K562 (cell line): ENCODE results near the gene SLC7A8. TPM values are rescaled to one million over a fixed set of nuclear protein-coding genes. Genes with fewer than 3 reads are reported as not detected.

Source experiments
- ATAC-seq: fragments of 200-7000 bp; cut with Tn5 transposase; 3 replicates; pipeline ENCODE4 v1.9.1; 2020; ENCODE audit warnings: moderate library complexity
- BruUV-seq: library from RNA; stranded (reverse); fragments of 400-500 nt; replicated peaks from 2 replicates; lab custom pipeline; 2021; lab: Mats Ljungman, UMichigan
- CTCF ChIA-PET: fragments of 300-600 bp; formaldehyde crosslinking; extraction: SDS; loops from one replicate; lab custom pipeline; 2021; ENCODE audit warnings: low intra/inter-chr PET ratio; lab: Yijun Ruan, JAX
- POLR2A ChIA-PET: fragments of 300-600, 350-650 bp; sonication (Branson Sonifier 250); formaldehyde crosslinking; extraction: SDS; loops from one replicate; lab custom pipeline; 2021; ENCODE audit warnings: antibody characterized with exemption, inconsistent platforms; lab: Yijun Ruan, JAX
- DNase-seq, 4 experiments: peaks; one replicate each; pipeline versions ENCODE4 v3.0.0 to v3.0.0-alpha.2; 2011 to 2018; ENCODE audit warnings: low spot score in 3 of 4, mixed read lengths in 3 of 4; ENCODE audit errors: extremely low read depth in 1 of 4
- FAIRE-seq: peaks from 2 replicates; lab custom pipeline; 2011; peaks lifted over from hg19 to GRCh38; lab: Jason Lieb, UNC
- H2AFZ ChIP-seq: 2 replicates; pipeline ENCODE4 v1.6.0; 2011; ENCODE audit warnings: low read depth, low read length, control low read depth, inconsistent platforms
- H3K27ac ChIP-seq: fragments of 200-600 bp; 3 replicates; pipeline ENCODE4 v1.8.0; 2011; ENCODE audit warnings: low read depth, mild to moderate bottlenecking, control low read depth, inconsistent platforms, low read length, moderate library complexity, mixed read lengths; ENCODE audit errors: extremely low read depth
- H3K27me3 ChIP-seq, 2 experiments: fragments of 300-600 bp in 1 of 2; 2 replicates in 1 of 2; 3 replicates in 1 of 2; pipeline versions ENCODE4 v1.6.0 to v1.8.0; 2011; ENCODE audit warnings: inconsistent platforms in 2 of 2, low read length in 2 of 2, mild to moderate bottlenecking in 1 of 2, mixed read lengths in 1 of 2, moderate library complexity in 1 of 2; ENCODE audit not compliant: control insufficient read depth in 2 of 2, insufficient read depth in 2 of 2
- H3K36me3 ChIP-seq: fragments of 300-600 bp; 3 replicates; pipeline ENCODE4 v1.8.0; 2011; ENCODE audit warnings: mild to moderate bottlenecking, low read length, inconsistent platforms; ENCODE audit not compliant: control insufficient read depth, insufficient read depth
- H3K4me1 ChIP-seq, 2 experiments: fragments of 200-600 bp in 1 of 2; replicated peaks in 1 of 2; 2 replicates in 1 of 2; 3 replicates in 1 of 2; pipeline versions ENCODE4 v1.5.1 to v1.8.0; 2011; ENCODE audit warnings: inconsistent platforms in 2 of 2, low read length in 2 of 2, mild to moderate bottlenecking in 1 of 2, mixed read lengths in 1 of 2, moderate library complexity in 1 of 2; ENCODE audit not compliant: control insufficient read depth in 2 of 2, insufficient read depth in 2 of 2
- H3K4me2 ChIP-seq: 2 replicates; pipeline ENCODE4 v1.6.1; 2011; ENCODE audit warnings: low read length, control low read depth, inconsistent platforms, mixed read lengths; ENCODE audit not compliant: insufficient read depth
- H3K4me3 ChIP-seq: fragments of 200-600 bp; sonication (generic), shearing (Covaris generic); 2 replicates; pipeline ENCODE4 v1.5.1; 2016; ENCODE audit warnings: control low read depth, inconsistent platforms
- H3K79me2 ChIP-seq: fragments of 200-600 bp; 3 replicates; pipeline ENCODE4 v1.8.0; 2011; ENCODE audit warnings: low read length, inconsistent platforms; ENCODE audit not compliant: control insufficient read depth, insufficient read depth
- H3K9ac ChIP-seq, 2 experiments: 2 replicates each; pipeline versions ENCODE4 v1.6.0 to v1.6.1; 2011; ENCODE audit warnings: low read depth in 2 of 2, low read length in 2 of 2, control low read depth in 1 of 2, inconsistent platforms in 1 of 2, mild to moderate bottlenecking in 1 of 2, mixed read lengths in 1 of 2; ENCODE audit not compliant: insufficient read depth in 1 of 2
- H3K9me1 ChIP-seq: one replicate; pipeline ENCODE4 v1.6.0; 2011; ENCODE audit warnings: inconsistent platforms, mild to moderate bottlenecking, low read length, moderate library complexity; ENCODE audit not compliant: control insufficient read depth, insufficient read depth
- H3K9me3 ChIP-seq: replicated peaks from 2 replicates; pipeline ENCODE4 v1.5.1; 2011; ENCODE audit warnings: low read depth, low read length, inconsistent platforms; ENCODE audit not compliant: control insufficient read depth, insufficient read depth
- H4K20me1 ChIP-seq: replicated peaks from 2 replicates; pipeline ENCODE4 v1.6.1; 2011; ENCODE audit warnings: low read length, inconsistent platforms, mixed read lengths; ENCODE audit not compliant: control insufficient read depth, insufficient read depth
- COPS2 ChIP-seq: fragments of 450-650 bp; conservative IDR thresholded peaks from 2 replicates; pipeline ENCODE4 v1.6.1; 2016; ENCODE audit warnings: mild to moderate bottlenecking, moderate library complexity
- ETV5 ChIP-seq: sonication (generic); formaldehyde crosslinking; IDR thresholded peaks from 2 replicates; pipeline ENCODE4 v1.4.0; 2020; ENCODE audit warnings: low read depth, mild to moderate bottlenecking, missing genetic modification reagents
- JUNB ChIP-seq: fragments of 450-650 bp; formaldehyde crosslinking; conservative IDR thresholded peaks from 2 replicates; pipeline ENCODE4 v1.4.0; 2020; ENCODE audit warnings: mild to moderate bottlenecking
- NR3C1 ChIP-seq: sonication (generic); formaldehyde crosslinking; IDR thresholded peaks from 2 replicates; pipeline ENCODE4 v1.8.1; 2022; ENCODE audit warnings: missing genetic modification reagents
- POLR2B ChIP-seq: fragments of 450-650 bp; IDR thresholded peaks from 2 replicates; pipeline ENCODE4 v1.6.1; 2018; ENCODE audit warnings: low read depth; ENCODE audit not compliant: partially characterized antibody
- SAP30 ChIP-seq: fragments of 200-600 bp; sonication (generic); IDR thresholded peaks from 2 replicates; pipeline ENCODE4 v1.6.1; 2012; ENCODE audit warnings: borderline replicate concordance, low read depth, mild to moderate bottlenecking, moderate library complexity, low read length, control low read depth, inconsistent platforms; ENCODE audit not compliant: insufficient read depth, poor library complexity, severe bottlenecking
- SRSF3 ChIP-seq: fragments of 200-400 bp; formaldehyde crosslinking; IDR thresholded peaks from 2 replicates; pipeline ENCODE4 v1.6.1; 2016; ENCODE audit warnings: mild to moderate bottlenecking, low read length, moderate library complexity; ENCODE audit not compliant: insufficient read depth
- YBX1 ChIP-seq: fragments of 450-650 bp; IDR thresholded peaks from 2 replicates; pipeline ENCODE4 v1.7.1; 2016; ENCODE audit warnings: mild to moderate bottlenecking
- ZC3H11A ChIP-seq: IDR thresholded peaks from 2 replicates; pipeline ENCODE4 v1.6.1; 2012; ENCODE audit warnings: low read depth, low read length, improper control_type of control experiment
- ZNF41 ChIP-seq: fragments of 250-450 bp; sonication (Bioruptor Pico); conservative IDR thresholded peaks from 2 replicates; pipeline ENCODE4 v1.4.0; 2020; ENCODE audit warnings: mild to moderate bottlenecking
- ZNF75A ChIP-seq: fragments of 450-650 bp; formaldehyde crosslinking; IDR thresholded peaks from 2 replicates; pipeline ENCODE4 v1.4.0; 2020; ENCODE audit warnings: mild to moderate bottlenecking
- WGBS: fragments of 100-300 bp; shearing (Covaris generic); methylation state at CpG from one replicate; pipeline ENCODE4 v1.1.6; 2016; ENCODE audit warnings: low coverage, mixed read lengths; ENCODE audit not compliant: insufficient coverage; ENCODE audit errors: missing lambda C conversion rate; 5-methylcytosine and 5-hydroxymethylcytosine counted together
- in situ Hi-C: fragments of 300-500 bp; cut with MboI; formaldehyde crosslinking; loops from 4 replicates; pipeline ENCODE4 v1.15.0; 2018; ENCODE audit warnings: inconsistent platforms, mixed read lengths
- intact Hi-C: fragments of 100-400 bp; cut with micrococcal nuclease; formaldehyde crosslinking; loops from 2 replicates; pipeline ENCODE4 v1.14.2; 2022
- polyA plus RNA-seq, 8 experiments: library from polyadenylated mRNA; depleted of rRNA in 4 of 8; stranded (reverse) in 5 of 8; unstranded in 3 of 8; fragments of >200 nt; fragmentation: Nextera tagmentation in 2 of 8; fragmentation: Illumina TruSeq in 1 of 8; extraction: Ambion mirVana in 2 of 8; extraction: Trizol in 1 of 8; gene quantifications; 2 replicates each; pipeline versions ENCODE4 v1.2.1 to v1.2.3, GENCODE V29; 2011 to 2014; ENCODE audit warnings: inconsistent platforms in 1 of 8, missing spikeins in 1 of 8
- total RNA-seq, 7 experiments: library from RNA; depleted of rRNA in 6 of 7; stranded (reverse); fragments of >200 nt in 6 of 7; fragmentation: Illumina TruSeq in 2 of 7; extraction: Trizol in 2 of 7; gene quantifications; 2 replicates each; pipeline versions ENCODE4 v1.2.1 to v1.2.3, GENCODE V29; 2011 to 2021; ENCODE audit warnings: low replicate concordance in 1 of 7

SLC7A8 gene
- total and polyA plus RNA-seq, 9 of the 15 experiments (the other 6 are each of a cell fraction or from before 2014, with no cell fraction given): 2.0 to 33.0 (median 6.0) TPM

DNA sequence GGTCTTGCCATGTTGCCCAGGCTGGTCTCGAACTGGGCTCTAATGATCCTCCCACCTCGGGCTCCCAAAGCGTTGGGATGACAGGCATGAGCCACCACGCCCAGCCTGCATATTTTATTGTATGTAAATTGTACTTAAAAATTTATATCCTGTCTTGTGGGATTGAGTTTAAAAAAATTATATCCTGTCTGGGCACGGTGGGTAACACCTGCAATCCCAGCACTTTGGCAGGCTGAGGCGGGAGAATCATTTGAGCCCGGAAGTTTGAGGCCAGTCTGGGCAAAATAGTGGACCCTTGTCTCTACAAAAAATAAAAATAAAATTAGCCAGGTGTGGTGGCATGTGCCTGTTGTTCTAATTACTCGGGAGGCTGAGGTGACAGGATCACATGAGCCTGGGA is 50.5 kb downstream of the SLC7A8 start:
- intact Hi-C loops (no loop called here), in situ Hi-C loops (no loop called here)
- H3K9ac ChIP-seq: no peak overlapping the region
- DNase-seq: no peak
- no peaks in the 10 kb centered on the region for H3K9me1 ChIP-seq
- H2AFZ ChIP-seq: no peak overlapping the region
- 86% methylated on average over 8 of the region's 8 CpGs for WGBS
- FAIRE-seq: no peak
- BruUV-seq: no TSS peak
- no peak overlapping the region for H3K27ac ChIP-seq
- TF ChIP-seq ZC3H11A (no peak), COPS2 (no peak), ETV5 (CRISPR knock-in tag) (no peak), SAP30 (no peak), YBX1 (no peak), JUNB (no peak), POLR2B (no peak), NR3C1 (CRISPR knock-in tag) (no peak), SRSF3 (no peak), ZNF75A (CRISPR knock-in tag) (no peak), ZNF41 (CRISPR knock-in tag) (no peak)
- H4K20me1 ChIP-seq: no peaks in the 10 kb centered on the region
- no peaks in the 10 kb centered on the region for H3K79me2 ChIP-seq
- ChIA-PET POLR2A (no interaction called here), CTCF (no interaction called here)
- no peak overlapping the region for H3K4me3 ChIP-seq
- ATAC-seq: no peak
- H3K9me3 ChIP-seq: no peaks in the 10 kb centered on the region
- no peak overlapping the region for H3K4me2 ChIP-seq
- H3K4me1 ChIP-seq: peaks cover 32 to 33% of the 10 kb centered on the region in 2 experiments
- H3K27me3 ChIP-seq: no peaks in the 10 kb centered on the region
- H3K36me3 ChIP-seq: peaks cover 7% of the 10 kb centered on the region; the same call in 1 of the 3 replicates
